ENCODE results near the gene FAM217A. TPM values are rescaled to one million over a fixed set of nuclear protein-coding genes. Genes with fewer than 3 reads are reported as not detected.
A peak's percentile ranks its signal among the peaks of the same experiment; 100 is the strongest.

The FAM217A gene
- total and polyA plus RNA-seq, 2 of the 13 experiments (the other 11 are each of a cell fraction or from before 2014, with no cell fraction given), result not detected

DNA sequence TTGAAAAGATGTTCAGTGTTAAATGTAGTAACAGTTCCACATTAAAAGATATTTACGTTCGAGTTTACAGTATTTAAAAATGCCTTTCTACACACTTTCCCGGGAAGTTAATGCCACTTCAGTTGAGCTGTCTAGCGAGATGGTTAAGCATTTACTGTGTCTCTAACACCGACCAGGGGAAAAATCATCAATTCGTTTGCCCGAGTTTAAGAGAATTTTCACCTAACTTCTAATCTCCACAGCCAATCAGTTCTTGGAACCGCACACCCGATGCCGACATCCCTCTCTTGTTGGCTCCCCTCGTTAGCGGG is 58.2 kb downstream of the FAM217A start:
- BruUV-seq (replicated peaks), result TSS peak; percentile 32
- Histone ChIP-seq H3K9ac (ENCODE audit: insufficient read depth, low read depth, low read length) (peak overlapping the region; percentile 99), H3K79me2 (ENCODE audit: insufficient read depth, low read length) (peaks cover 67% of the 10 kb centered on the region), H3K4me2 (ENCODE audit: low read depth, low read length) (peak overlapping the region; percentile 86), H3K27ac (ENCODE audit: extremely low read length, insufficient read depth, low read length) (peak overlapping the region; percentile 97), H2AFZ (ENCODE audit: low read length) (peak overlapping the region; percentile 31), H3K27me3 (ENCODE audit: control insufficient read depth in 1 of 2, insufficient read depth in 2 of 2, low read length in 2 of 2) (no peaks in the 10 kb centered on the region; a peak in 1 of 5 replicates), H3K4me3 (replicated peaks in 1 of 3; ENCODE audit: insufficient read depth in 1 of 3, low read depth in 2 of 3, low read length in 3 of 3) (peak overlapping the region; percentile 92 to 100 (median 98)), H3K4me1 (ENCODE audit: insufficient read depth, low read length) (peaks cover 52% of the 10 kb centered on the region), H3K9me3 (ENCODE audit: low read length) (no peaks in the 10 kb centered on the region), H4K20me1 (ENCODE audit: insufficient read depth, low read length) (peaks cover 42% of the 10 kb centered on the region), H3K36me3 (replicated peaks in 1 of 2; ENCODE audit: control insufficient read depth in 1 of 2, insufficient read depth in 2 of 2, low read length in 2 of 2) (peaks cover 0 to 6% of the 10 kb centered on the region in 2 experiments; a peak in 3 of 5 replicates)
- ChIA-PET CTCF (ENCODE audit: low intra/inter-chr PET ratio, low total read pairs) (no interaction called here), POLR2A (interaction anchor here (0.6 to 2.7 kb wide), 44 partner anchors 8 to 1031 kb away, joined by 3 to 37 read pairs (median 4); partner anchors contain the start of genes BPHL, ECI2, NQO2 and RIPK1)
- no peak for FAIRE-seq
- DNase-seq (ENCODE audit: low spot score), result no peak
- WGBS (ENCODE audit: low lambda C conversion rate), result under 1% methylated on average over 12 of the region's 12 CpGs
- in situ Hi-C loops (cut with HindIII; ENCODE audit: extremely low pct_ligation_motif_present, low pct_unique_long_range_greater_than_20kb), result no loop called here
- intact Hi-C loops (cut with micrococcal nuclease; ENCODE audit: unreplicated experiment), result loop anchor here (2.0 kb wide), 1 partner anchor 114 kb away; the partner anchor contains the start of gene ECI2
- ATAC-seq, result peak; percentile 4
- TF ChIP-seq ZNF547 (CRISPR knock-in tag; IDR thresholded peaks at IDR 0.05), result peak; percentile 3; the same call in 1 of the 2 replicates
- 0 out of 2 replicates have a peak, but pooled peaks have one; percentile 31 for TF ChIP-seq NFIC (IDR thresholded peaks at IDR 0.05; ENCODE audit: low read length)
- no peak for TF ChIP-seq POLR2AphosphoS2 (IDR thresholded peaks at IDR 0.05; ENCODE audit: low read depth, low read length)
- TF ChIP-seq, protein P1, sequence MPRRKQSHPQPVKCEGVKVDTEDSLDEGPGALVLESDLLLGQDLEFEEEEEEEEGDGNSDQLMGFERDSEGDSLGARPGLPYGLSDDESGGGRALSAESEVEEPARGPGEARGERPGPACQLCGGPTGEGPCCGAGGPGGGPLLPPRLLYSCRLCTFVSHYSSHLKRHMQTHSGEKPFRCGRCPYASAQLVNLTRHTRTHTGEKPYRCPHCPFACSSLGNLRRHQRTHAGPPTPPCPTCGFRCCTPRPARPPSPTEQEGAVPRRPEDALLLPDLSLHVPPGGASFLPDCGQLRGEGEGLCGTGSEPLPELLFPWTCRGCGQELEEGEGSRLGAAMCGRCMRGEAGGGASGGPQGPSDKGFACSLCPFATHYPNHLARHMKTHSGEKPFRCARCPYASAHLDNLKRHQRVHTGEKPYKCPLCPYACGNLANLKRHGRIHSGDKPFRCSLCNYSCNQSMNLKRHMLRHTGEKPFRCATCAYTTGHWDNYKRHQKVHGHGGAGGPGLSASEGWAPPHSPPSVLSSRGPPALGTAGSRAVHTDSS (CRISPR knock-in tag; conservative IDR thresholded peaks at IDR 0.05), result no peak
- TF ChIP-seq, protein P2, sequence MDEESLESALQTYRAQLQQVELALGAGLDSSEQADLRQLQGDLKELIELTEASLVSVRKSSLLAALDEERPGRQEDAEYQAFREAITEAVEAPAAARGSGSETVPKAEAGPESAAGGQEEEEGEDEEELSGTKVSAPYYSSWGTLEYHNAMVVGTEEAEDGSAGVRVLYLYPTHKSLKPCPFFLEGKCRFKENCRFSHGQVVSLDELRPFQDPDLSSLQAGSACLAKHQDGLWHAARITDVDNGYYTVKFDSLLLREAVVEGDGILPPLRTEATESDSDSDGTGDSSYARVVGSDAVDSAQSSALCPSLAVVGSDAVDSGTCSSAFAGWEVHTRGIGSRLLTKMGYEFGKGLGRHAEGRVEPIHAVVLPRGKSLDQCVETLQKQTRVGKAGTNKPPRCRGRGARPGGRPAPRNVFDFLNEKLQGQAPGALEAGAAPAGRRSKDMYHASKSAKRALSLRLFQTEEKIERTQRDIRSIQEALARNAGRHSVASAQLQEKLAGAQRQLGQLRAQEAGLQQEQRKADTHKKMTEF (CRISPR knock-in tag; IDR thresholded peaks at IDR 0.05), result no peak
- TF ChIP-seq, protein P3, sequence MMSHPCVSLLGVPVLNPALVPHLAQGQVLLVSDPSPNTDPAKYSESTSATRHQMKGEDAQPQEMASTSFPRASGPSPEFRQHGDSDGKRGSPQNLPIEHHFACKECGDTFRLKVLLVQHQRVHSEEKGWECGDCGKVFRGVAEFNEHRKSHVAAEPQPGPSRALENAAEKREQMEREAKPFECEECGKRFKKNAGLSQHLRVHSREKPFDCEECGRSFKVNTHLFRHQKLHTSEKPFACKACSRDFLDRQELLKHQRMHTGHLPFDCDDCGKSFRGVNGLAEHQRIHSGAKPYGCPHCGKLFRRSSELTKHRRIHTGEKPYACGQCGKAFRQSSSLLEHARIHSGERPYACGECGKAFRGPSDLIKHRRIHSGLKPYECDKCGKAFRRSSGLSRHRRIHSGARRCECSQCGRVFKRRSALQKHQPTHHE (CRISPR knock-in tag; IDR thresholded peaks at IDR 0.05; ENCODE audit: borderline replicate concordance), result no peak
- TF ChIP-seq, protein P4, sequence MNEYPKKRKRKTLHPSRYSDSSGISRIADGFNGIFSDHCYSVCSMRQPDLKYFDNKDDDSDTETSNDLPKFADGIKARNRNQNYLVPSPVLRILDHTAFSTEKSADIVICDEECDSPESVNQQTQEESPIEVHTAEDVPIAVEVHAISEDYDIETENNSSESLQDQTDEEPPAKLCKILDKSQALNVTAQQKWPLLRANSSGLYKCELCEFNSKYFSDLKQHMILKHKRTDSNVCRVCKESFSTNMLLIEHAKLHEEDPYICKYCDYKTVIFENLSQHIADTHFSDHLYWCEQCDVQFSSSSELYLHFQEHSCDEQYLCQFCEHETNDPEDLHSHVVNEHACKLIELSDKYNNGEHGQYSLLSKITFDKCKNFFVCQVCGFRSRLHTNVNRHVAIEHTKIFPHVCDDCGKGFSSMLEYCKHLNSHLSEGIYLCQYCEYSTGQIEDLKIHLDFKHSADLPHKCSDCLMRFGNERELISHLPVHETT (CRISPR knock-in tag; conservative IDR thresholded peaks at IDR 0.05), result no peak
- TF ChIP-seq, protein P5, sequence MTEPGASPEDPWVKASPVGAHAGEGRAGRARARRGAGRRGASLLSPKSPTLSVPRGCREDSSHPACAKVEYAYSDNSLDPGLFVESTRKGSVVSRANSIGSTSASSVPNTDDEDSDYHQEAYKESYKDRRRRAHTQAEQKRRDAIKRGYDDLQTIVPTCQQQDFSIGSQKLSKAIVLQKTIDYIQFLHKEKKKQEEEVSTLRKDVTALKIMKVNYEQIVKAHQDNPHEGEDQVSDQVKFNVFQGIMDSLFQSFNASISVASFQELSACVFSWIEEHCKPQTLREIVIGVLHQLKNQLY (CRISPR knock-in tag; IDR thresholded peaks at IDR 0.05), result no peak
- 0 out of 2 replicates have a peak, but pooled peaks have one; percentile 72 for TF ChIP-seq AKAP8 (CRISPR knock-in tag; IDR thresholded peaks at IDR 0.05)
- 0 out of 2 replicates have a peak, but pooled peaks have one; percentile 10 for TF ChIP-seq ZNF564 (CRISPR knock-in tag; IDR thresholded peaks at IDR 0.05)
- TF ChIP-seq, protein P6, sequence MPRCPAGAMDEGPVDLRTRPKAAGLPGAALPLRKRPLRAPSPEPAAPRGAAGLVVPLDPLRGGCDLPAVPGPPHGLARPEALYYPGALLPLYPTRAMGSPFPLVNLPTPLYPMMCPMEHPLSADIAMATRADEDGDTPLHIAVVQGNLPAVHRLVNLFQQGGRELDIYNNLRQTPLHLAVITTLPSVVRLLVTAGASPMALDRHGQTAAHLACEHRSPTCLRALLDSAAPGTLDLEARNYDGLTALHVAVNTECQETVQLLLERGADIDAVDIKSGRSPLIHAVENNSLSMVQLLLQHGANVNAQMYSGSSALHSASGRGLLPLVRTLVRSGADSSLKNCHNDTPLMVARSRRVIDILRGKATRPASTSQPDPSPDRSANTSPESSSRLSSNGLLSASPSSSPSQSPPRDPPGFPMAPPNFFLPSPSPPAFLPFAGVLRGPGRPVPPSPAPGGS (CRISPR knock-in tag; IDR thresholded peaks at IDR 0.05), result no peak
- TF ChIP-seq, protein P7, sequence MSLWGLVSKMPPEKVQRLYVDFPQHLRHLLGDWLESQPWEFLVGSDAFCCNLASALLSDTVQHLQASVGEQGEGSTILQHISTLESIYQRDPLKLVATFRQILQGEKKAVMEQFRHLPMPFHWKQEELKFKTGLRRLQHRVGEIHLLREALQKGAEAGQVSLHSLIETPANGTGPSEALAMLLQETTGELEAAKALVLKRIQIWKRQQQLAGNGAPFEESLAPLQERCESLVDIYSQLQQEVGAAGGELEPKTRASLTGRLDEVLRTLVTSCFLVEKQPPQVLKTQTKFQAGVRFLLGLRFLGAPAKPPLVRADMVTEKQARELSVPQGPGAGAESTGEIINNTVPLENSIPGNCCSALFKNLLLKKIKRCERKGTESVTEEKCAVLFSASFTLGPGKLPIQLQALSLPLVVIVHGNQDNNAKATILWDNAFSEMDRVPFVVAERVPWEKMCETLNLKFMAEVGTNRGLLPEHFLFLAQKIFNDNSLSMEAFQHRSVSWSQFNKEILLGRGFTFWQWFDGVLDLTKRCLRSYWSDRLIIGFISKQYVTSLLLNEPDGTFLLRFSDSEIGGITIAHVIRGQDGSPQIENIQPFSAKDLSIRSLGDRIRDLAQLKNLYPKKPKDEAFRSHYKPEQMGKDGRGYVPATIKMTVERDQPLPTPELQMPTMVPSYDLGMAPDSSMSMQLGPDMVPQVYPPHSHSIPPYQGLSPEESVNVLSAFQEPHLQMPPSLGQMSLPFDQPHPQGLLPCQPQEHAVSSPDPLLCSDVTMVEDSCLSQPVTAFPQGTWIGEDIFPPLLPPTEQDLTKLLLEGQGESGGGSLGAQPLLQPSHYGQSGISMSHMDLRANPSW (CRISPR knock-in tag; IDR thresholded peaks at IDR 0.05; ENCODE audit: borderline replicate concordance), result 0 out of 2 replicates have a peak, but pooled peaks have one; percentile 23
- TF ChIP-seq ZBTB7A (CRISPR knock-in tag; IDR thresholded peaks at IDR 0.05), result 0 out of 2 replicates have a peak, but pooled peaks have one; percentile 26
- TF ChIP-seq RORA (CRISPR knock-in tag; IDR thresholded peaks at IDR 0.05), result no peak

All from HepG2 (cell line).